HG03565 (cell line): ENCODE results near the gene MIB2.

ENCODE experiments used
- ATAC-seq: cut with Tn5 transposase; IDR thresholded peaks from one replicate; pipeline ENCODE4 v1.9.1; 2021; ENCODE audit warnings: mild to moderate bottlenecking, moderate library complexity; ENCODE audit not compliant: unreplicated experiment

The MIB2 gene

DNA sequence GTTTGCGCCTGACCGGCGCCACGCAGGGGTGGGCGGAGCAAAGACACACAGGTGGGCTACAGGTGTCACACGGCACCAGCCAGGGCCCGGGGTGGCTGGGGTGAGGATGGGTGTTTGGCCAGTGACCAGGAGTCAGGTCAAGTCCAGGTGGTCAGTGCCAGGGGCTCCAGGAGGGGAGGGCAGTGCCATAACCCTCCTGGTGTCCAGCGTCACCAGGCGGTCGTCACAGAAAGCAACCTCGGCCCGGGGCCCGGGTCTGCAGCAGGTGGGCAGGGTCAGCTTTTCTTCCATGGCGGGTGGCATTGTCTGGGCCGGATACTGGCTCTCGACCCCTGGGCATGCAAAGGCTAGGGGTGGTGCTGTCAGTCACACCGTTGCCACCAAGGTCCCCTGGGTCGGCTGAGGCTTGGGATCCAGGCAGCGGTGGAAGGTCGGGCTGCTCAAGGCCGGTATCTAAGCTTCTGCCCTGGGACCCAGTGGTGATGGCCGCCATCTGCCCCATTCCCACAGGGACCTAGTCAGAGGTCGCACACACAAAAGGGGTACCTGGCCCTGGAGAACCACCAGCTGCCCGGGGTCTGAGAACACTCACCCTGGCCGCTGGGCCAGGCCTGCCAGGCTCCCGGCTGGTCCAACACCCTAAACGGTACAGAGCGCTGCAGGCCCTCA lies 17.1 kb upstream of the MIB2 start:
- no peak for ATAC-seq

DNA sequence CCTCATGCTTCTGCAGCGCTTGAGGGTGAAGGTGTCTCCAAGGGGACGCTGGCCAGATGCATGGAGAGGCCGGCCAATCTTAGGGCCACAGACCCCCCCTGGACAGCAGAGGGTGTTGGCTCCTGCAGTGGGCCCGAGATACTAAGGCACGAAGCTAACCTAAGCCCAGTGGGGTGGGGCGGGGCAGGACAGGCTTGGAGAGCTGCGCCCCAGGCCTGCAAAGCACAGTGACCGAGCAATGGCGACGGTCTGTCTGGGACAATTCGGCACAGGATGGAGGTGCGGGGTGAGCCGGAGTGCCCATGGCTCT lies 16.6 kb upstream of the MIB2 start:
- no peak for ATAC-seq

DNA sequence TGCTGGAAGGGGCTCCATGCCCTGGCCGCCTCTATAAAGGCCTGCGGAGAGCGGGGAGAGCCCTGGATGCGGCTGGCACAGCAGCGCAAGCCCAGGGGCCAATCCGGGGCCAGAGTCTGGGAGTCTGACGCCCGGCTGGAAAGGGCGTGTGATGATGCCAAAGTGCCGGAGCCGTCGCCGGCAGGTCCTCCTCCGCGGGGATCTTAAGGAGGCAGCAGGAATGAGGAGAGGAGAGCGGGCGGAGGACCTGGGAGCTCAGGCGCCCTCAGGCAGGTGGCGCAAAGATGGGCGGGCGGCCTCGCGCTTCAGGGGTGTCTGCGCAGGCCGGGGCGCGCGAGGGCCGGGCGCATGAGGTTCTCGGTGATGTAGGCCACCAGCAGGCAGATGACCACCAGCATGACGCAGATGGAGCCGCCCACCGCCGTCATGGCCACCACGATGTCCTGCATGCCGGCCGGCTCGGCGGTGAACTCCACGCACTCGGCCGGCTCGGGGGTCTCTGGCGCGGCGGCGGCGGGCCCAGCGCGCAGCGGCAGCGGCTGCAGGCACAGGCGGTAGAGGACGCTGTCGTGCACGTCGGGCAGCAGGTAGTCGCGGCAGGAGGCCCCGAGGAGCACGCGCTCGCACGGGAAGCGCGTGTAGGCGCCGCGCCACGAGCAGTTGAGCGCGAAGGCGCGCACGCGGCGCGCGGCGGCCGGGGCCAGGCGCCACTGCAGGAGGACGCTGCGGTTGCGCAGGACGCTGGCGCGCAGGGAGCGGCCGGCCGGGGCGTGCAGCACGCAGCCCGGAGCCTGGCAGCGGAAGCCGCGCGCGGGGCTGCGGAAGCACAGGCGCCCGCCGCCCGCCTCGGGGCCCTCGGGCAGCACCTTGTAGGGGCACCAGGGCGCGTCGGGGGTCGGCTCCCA lies 16.0 kb upstream of the MIB2 start:
- ATAC-seq: no peak

DNA sequence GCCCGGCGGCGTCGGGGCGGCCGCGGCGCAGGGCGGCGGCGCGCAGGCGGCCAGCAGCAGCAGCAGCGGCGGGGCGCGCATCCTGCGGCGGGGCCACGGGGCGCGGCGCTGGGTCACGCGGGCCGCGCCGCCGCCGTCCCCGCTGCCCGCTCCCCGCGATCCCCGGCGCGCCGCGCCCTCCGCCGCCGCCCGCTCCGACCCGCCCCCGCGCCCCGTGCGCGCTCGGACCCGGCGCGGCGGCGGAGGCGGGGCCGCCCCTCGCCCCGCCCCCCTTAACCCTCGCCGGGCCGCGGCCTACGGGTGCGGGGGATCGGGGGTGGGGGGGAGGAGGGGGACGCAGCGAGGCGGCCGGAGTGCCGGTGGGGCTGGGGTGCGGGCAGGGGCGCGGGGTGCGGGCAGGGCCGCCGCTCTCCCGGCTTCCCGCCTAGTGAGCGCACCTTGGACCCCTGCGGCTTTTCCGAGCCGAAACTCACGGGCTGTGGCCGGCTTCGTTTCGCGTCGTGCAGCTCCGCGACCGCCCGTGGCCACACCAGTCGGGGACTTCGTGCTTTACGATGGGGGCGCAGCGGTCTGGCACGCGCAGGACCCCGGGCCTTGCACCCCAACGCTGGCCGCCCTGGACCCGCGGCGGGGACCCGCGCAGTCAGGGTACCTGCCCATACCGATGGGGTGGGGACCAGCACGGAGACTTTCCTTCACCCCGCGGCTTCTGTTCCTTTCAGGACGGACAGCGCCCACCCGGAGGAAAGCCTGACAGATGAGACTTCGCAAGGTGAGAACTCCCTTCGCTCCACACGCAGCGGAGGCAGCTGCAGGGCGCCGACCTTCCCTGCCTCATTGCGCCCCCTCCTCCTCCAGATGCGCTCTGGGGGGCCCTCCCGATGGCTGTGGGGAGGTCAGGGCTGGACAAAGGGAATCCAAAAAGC lies 15.1 kb upstream of the MIB2 start, which contains the start of gene FNDC10:
FNDC10 (minus strand) TSS at position 201 of the 926 bp plus-strand sequence; CDS start at position 81, 120 bp downstream.
- ATAC-seq: no peak

DNA sequence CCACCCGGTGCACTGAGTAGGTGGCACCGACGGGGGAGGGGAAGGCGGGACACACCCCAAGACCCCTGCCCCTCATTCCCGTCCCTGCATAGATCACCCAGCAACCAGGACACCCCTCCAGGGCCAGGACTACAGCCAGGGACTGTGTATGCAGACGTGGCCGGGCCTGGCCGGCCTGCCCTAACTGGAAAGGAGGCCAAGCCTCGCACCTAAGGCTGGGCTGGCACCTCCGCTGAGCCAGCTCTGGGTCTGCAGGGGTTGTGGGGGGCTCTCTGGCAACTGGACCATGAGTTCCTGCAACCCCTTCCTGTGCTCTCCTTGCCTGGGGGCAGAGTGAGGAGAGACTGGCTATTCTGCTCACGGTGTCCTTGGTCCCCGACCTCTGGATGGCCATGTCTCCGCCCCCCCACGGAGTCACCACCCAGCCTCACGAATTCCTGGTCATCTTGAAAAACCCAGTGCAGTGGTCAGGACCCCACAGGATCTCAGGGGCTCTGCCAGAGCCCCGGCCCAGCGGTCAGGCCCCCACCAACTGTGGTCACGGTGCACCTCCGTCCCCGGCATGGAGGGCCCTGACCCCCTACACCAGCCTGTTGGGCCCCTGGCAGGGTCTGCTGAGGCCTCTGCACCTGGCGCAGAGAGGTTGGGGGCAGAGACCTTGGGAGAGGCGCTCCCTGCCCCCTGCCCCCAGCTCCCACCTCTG lies 14.3 kb upstream of the MIB2 start:
- ATAC-seq: no peak

DNA sequence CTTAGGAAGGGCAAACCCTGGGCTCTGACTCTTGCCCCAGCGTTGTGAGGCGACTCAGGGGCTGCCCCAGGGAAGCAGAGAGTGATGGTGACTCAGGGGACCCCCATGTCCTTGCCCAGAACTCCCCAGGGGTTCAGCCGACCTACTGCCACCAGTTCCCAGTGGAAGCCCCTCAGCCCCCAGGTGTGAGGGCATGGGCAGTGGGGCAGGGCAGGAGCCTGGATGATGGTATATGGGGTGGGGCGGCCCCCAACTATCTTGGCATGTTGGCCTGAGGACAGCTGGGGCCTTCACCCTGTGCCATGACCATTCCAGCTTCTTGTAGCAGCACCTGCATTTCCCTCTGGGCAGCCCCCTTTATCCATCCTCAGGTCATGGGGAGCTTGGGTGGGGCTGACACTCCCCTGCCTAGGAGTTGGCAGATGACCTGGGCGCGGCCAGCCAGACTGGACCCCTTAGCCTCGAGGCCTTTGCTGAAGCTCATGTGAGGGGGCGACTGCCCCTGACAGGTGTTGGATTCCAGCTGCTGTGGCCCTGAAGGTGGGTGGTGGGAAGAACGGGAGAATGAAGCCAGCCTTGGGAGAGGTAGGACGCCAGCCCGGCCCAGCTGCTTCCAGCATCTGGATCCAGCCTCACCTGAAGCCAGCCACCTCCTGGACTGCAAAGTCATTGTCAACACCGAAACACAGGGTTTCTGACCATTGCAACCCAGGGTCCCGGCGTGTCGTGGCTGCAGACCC lies 13.6 kb upstream of the MIB2 start:
- no peak for ATAC-seq

DNA sequence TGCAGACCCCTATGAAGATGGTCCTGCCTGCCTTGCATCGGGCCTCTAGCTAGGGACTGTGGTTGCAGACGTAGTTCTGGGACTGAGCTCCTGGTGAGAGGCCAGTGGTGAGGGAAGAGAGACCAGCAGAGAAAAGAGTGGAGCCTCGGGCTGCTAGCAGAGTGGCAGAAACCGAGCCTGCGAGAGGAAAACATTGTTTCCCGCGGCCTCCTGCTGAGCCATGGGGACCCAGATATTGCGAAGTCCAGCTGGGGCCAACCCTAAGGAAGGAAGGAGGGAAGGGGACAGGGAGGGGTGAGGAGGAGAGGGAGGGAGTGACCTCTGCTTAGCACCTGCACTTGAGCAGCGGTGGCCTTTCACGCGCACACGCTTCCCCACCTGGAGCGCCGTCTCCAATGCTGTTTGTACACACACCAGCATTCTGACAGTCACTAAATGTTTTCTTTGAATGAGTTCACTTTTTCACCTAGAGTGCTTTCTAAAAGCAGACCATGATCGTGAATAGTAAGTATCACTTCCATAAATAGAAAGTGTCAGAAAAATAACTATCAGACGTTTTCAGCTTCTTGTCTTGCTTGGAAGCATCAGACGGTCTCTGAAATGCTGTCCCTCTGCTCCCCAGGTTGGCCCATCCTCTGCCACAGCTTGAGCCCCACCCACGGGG lies 12.9 kb upstream of the MIB2 start:
- ATAC-seq: no peak

DNA sequence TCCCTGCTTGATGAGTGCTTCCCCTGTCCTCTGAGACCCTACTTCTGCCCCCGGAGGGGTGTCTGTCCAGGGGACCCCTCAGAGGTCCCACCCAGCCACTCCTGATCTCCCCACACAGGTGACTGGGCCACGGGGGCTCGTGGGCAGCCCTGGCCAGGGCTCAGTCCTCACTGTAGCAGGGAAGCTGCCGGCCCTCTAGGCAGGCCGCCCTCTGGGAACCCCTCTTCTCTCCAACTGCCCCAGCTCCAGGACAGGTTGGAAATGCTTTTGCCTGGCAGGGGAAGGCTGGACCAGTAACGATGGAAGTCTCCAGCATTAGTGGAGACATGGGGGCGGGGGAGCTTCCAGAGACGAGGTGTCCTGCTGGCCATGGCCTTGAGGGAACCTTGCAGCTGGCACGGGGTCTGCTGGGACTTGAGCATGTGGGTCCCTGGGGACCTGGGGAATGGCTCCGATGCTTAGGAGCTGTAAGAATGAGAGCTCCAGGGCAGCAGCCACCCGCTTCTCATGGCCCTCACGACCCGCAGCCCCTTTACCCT lies 12.3 kb upstream of the MIB2 start:
- ATAC-seq: no peak

DNA sequence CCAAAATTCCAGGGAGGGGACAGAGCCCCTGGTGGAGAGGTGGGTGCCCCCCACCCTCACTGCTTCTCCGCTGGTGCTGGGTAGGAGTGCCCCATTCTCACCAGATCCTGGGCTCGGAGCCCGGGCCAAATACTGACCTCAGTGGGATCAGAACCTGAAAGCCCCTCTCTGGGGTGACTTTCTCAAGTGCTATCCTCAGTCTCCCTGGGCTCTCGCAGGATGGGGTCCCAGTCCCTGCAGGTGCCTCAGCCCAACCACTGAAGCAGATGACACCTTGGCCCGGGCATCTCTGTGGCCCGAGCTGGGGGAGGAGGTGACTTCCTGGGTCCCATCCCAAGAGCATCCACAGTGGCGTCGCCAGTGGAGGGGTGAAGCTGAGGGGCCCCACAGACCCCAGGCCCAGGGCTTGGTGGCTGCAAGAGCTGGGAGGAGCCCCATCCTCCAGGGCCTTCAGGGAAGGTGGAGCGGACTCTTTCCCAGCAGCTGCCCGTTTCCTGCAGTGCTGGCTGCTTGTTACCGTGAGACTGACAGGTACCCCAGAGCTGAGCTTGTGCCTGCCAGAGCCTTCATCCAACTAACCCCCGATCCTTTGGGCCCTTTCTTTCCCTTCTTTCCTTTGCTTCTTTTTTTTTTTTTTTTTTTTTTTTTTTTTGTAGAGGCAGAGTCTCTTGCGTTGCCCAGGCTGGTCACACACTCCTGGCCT lies 11.5 kb upstream of the MIB2 start:
- ATAC-seq: no peak

DNA sequence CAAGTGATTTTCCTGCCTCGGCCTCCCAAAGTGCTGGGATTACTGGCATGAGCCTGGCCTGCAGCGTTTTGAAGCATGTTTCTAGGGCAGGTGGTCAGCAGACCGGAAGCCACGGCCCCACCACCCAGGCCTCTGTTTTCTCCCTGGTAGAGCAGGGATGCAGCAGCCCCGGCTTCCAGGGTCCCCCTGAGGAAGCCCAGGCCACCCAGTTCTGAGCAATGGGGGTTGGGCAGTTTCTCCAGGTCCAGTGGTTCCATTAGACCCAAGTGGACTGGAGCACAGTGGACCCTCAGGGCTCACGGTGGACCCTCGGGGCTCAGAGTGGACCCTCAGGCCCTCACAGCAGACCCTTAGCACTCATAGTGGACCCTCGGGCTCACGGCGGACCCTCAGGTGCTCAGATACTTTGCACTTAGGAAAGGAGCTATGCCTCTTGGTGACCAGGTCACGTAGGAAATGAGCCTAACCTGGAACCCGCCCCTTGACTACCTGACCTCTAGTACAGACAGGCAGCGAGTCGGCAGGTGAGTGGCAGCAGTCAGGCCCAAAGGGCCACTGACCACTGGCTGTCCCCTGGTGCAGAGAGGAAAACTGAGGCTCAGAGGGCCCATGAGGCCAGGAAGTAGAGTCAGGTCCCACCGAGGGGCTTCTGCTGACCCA lies 10.8 kb upstream of the MIB2 start:
- ATAC-seq: no peak

DNA sequence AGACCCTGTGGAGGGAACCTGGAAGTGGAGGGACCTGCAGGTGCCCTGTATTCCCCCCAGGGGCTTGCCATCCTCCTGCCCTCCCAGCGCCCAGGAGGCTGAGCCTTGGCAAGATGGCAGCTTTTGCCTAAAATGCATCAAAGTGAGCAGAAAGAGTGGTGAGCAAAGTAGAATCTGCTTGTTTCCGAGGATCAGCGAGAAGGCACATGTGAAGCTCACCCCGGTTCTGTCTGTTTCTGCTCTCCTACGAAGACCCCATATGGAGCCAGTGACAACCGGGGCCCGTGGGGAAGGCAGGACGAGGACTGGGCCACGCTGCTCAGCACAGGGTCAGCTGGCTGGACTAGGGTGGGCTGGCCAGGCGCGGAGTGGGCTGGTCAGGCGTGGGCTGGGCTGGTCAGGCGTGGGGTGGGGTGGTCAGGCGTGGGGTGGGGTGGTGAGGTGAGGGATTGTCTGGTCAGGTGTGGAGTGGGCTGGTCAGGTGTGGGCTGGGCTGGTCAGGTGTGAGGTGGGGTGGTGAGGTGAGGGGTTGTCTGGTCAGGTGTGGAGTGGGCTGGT lies 10.2 kb upstream of the MIB2 start:
- no peak for ATAC-seq

DNA sequence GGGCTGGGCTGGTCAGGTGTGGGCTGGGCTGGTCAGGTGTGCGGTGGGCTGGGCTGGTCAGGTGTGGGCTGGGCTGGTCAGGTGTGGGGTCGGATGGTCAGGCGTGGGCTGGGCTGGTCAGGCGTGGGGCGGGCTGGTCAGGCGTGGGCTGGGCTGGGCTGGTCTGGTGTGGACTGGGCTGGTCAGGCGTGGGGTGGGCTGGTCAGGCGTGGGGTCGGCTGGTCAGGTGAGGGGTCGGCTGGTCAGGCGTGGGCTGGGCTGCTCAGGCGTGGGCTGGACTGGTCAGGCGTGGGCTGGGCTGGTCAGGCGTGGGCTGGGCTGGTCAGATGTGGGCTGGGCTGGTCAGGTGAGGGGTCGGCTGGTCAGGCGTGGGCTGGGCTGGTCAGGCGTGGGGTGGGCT lies 9.6 kb upstream of the MIB2 start:
- no peak for ATAC-seq

DNA sequence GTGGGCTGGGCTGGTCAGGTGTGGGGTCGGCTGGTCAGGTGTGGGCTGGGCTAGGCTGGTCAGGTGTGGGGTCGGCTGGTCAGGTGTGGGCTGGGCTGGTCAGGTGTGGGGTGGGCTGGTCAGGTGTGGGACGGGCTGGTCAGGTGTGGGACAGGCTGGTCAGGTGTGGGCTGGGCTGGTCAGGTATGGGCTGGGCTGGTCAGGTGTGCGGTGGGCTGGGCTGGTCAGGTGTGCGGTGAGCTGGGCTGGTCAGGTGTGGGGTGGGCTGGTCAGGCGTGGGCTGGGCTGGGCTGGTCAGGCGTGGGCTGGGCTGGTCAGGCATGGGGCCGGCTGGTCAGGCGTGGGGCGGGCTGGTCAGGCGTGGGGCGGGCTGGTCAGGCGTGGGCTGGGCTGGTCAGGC lies 9.1 kb upstream of the MIB2 start:
- no peak for ATAC-seq

DNA sequence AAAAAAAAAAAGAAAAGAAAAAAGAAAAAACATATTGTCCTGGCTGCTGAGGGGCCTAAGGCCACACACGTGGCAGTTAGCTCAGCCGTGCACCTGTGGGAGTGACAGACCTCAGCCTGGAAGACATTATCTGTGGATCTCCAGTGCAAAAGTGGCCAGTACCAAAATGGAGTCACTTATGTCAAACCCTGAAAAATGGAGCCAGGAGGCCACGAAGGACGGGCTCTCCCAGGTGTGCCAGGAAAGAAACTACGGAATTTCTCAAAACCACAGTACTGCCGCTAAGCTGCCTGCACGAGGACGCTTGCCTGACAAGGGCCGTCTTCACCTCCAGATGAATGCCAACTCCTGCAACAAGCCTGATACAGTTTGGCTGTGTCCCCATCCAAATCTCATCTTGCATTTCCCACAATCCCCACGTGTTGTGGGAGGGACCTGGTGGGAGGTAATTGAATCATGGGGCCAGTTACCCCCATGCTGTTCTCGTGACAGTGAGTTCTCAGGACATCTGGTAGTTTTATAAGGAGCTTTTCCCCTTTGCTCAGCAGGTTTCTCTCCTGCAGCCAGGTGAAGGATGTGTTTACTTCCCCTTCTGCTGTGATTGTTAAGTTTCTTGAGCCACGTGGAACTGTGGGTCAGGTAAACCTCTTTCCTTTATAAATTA lies 5.3 kb upstream of the MIB2 start:
- no peak for ATAC-seq

DNA sequence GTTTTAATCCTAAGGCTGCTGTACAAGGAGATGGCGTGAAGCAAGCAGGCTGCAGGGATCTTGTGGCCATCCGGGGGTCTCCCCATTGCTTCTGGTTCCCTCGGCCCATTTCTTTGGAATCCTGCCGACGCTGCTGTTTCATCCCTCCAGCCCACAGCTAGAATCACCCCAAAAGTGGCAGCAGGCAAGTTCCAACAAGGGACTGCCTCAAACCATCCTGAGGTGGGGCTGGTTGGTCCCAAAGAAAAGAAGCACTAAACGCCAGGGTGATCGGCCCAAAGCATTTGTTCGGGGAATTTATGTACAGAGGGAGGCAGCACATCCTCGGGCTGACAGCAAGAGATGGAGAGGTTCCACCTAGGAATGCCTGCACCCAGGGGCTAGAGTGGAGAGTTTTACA lies 4.5 kb upstream of the MIB2 start:
- ATAC-seq: no peak

DNA sequence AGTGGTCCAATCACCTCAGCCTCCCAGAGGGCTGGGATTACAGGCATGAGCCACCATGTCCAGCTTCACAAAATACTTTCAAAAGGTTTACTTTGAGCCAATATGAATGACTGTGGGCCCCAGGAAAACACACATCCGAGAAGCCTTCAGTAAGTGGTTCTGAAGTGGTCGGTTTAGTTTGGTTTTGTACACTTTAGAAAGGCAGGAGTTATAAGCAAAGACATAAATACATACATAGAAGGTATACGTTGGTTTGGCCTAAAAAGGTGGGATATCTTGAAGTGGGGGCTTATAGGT lies 3.2 kb upstream of the MIB2 start:
- no peak for ATAC-seq

DNA sequence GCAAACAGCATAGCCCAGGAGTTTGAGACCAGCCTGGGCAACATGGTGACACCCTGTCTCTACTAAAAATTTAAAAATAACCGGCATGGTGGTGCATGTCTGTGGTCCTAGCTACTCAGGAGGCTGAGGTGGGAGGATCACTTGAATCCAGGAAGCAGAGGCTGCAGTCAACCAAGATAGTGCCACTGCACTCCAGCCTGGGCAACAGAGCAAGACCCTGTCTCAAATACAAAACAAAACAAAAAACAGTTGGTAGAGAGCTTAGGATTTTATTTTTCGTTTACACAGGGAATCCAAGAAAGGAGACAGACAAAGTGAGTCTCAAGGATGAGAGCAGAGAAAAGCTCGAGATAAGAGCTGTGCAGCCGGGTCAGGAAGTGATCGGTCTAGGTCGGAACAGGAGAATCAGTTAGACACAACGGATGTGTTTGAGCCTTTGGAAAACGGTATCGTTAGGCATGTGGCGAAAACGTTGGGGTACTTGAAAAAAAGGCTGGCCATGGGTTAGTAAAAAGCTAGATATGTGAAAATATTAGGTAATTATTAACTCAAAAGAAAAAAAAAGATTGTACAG lies 1.7 kb upstream of the MIB2 start:
- no peak for ATAC-seq
